HG03196 (cell line): ENCODE results near the gene ANKRD31.

ENCODE experiments used
- ATAC-seq: cut with Tn5 transposase; IDR thresholded peaks from one replicate; pipeline ENCODE4 v1.9.1; 2021; ENCODE audit not compliant: unreplicated experiment

Gene ANKRD31

DNA sequence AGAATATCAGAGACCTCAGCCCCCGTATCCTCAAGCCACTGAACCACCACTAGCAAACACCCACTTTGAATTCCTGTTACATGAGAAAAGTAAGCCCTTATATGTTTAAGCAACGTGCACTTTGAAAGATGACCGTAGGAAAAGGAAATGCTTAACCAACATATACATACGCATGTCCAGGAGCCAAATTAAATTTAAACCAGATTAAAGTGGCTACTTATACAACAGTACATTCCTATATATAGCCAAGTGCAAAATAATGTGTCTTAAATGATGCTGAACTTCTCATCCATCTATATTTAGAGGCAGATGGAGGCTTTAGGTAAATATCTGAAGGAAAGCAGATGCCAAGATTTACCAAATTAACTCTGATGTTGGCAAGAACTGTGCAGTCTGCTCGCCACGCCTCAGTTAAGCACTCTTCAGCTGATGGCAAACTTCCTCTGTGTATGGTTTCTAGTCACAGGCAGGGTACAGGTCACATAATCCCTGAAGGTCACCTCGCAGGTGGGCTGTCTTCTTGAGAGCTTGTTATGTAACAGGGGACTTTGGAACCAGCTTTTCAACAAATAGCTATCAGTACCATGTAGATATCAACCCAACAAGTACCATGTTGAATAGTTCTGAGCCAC lies 192.9 kb downstream of the ANKRD31 start:
- ATAC-seq = no peak

DNA sequence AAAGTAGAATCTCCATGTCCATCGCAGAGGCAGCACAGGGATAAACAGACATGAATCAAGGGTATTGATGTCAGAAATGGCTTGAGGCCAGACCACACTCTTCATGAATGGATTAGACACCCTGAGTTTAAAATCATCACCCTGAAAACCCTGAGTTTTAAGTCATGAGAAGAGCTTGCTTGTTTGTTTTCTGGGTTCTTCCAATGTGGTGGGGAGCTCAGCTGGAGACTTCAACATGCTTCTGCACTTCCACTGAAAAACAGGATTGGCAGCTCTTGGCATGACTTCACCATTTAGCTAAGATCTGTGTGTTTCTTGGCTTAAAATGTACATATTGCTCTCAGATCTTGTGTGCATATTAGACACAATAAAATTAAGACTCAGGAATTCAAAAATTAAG lies 194.2 kb downstream of the ANKRD31 start:
- no peak for ATAC-seq

DNA sequence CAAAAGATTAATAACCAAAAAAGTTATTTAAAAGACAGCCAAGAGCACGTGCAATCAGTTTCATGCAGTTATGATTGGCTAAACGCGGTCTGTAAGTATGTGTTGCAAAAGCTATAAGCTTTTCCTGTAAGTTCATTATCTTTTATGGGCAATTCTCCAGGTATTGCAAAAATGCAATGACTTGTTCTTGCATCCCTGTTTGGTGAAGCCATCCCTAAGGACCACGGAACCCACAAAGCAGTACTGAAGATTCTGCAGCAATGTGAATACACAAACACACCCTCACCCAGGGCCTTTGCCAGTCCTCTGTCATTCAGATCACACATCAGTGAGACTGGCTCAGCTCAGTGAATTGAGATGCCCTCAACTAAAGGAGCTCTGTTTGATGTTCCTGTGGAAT lies 195.7 kb downstream of the ANKRD31 start:
- ATAC-seq = no peak

DNA sequence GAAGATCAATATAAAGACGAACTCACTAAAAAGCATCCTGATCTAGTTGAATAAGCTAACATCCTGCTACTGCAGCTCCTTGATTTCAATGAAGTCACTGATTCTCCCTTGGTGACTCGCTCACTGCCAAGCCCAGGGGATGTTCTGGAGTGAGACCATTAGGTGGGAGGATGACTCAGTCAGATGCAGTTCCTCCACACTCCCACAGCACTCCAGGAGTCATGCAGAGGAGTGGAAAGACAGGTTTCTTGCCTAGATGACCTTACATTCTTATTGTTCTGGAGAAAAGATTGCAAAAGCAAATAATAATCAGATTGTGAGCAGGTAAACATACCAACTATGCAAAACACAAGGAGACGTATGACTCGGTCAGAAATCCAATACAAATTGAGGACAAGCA lies 199.6 kb downstream of the ANKRD31 start:
- no peak for ATAC-seq

DNA sequence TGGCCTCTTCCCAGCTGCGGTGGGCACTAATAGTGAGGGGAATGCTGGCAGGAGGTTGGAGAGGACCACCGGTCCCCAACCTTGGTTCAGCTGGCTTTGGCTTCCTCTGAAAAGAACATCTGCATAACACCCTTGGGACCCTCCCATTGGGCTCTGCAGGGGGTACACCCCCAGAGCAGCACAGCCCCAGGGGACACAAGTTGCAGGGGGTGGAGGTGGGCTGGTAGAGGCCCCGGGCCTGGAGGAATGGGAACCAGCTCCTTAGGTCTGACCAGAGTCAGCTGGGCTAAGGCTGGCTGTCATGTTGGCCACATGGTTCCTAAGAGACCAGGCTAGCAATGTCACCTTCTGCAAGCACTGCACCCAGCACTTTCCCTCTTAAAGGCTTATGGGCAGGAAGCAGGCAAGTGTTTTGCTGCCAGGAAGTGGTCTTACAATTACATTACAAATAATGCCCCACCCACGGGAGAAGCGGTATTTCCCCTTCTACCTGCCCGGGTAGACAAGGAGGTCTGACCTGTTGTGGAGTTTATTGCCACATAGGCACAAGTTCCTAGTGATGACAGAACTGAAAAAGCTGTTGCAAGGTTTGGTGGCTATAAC lies 202.4 kb downstream of the ANKRD31 start:
- ATAC-seq = no peak

DNA sequence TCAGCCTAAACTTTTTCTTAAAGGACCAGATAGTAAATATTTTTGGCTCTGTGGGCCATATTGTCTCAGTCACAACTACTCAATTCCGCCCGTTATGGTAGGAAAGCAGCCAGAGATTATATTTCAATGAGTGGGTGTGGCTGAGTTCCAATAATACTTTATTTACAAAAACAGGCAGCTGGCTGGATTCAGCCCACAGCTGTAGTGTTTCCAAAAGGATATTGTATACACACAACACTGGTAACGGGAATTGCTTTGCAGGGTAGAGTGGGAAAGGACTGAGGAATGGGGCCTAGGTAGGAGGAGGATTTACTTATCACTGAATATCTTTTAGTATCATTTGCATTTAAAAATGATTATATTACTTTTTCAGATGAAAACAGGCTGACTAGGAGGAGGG lies 205.3 kb downstream of the ANKRD31 start:
- ATAC-seq = no peak

DNA sequence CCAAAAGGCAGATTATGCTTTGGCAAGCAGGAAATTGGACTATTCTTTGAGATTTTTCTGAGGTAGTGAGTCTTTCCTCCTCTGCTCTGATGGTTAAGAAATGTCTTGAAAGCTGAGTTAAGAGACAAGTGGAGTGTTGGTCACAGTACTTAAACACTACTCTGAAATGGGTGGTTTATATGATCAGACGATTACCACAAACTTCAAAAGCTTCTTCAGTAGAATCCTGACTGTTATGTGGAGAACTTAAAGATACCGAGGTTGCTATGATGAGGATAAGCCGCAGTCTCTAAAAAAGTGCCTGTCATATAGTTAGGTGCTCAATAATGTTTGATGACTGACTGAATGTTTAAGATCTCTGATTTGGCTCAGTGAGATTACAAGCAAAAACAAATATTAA lies 208.6 kb downstream of the ANKRD31 start:
- no peak for ATAC-seq

DNA sequence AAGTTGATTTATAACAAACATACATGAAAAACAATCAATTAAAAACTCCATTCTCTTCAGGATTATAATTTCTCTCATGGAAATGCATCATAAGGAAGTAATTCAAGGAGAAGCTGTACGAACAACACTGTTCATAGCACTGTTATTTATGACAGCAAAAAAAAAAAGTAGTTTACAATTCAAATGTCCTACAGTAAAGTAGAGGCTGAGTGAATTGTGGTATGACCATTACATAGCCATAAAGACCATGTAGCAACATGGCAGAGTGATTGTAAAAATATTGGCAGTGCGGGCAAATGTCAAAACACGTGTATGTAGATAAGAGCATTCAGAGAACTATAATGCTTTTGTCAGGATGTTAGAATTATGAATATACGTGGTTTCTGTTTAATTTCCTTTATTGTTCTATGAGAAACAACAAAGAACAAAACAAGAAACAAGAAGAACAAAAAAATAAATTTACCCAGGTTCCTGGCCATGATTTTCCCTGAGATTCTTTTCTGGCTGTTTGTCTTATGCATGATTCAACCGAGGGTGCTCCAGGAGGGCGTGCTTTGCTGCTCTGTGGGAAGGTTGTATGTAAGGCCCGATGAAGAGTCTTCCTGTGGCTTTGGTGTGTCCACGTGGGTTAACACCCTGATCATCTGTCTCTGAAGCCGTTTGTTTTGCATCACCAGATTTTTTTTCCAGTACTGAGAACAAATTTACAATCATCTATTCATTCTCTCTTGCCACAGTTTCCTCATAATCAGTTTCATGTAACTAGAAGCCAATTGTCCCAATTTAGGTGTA lies 213.1 kb downstream of the ANKRD31 start:
- ATAC-seq = no peak

DNA sequence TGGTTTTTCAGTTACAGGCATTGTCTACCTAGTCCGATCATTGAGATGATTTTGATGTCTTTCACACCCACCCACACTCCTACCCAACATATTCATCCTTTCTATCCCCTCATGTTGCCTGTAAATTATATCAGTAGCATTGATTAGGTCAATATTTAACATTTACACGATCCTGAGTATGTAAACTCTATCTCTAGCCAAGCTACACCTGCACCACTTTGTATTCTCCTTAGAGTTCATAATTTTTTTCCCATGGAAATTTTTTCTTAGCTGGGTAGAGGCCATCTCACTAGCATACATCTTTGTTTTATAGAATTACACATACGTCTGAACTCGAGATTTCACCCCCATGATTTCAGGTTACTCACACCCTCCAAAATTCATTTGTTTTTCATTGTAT lies 214.9 kb downstream of the ANKRD31 start:
- no peak for ATAC-seq

DNA sequence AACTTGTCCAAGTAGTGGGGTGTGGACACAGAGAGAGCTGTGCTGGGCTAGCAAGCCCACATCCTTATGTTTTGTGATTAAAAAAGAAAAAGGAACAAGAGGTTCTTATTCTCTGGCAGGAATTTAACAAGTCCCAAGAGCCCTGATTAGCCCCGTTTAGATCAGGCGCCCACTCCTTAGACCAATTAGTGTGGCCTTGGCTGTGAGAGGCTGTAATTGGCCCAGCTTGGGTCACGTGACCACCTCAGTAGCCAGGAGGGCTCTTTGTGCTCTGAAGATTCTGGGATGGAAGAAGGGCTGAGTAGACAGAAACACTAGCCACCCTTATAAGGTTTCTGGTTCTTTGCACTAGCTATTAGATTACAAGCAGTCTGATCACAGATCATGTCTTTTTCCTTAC lies 215.5 kb downstream of the ANKRD31 start:
- ATAC-seq = no peak

DNA sequence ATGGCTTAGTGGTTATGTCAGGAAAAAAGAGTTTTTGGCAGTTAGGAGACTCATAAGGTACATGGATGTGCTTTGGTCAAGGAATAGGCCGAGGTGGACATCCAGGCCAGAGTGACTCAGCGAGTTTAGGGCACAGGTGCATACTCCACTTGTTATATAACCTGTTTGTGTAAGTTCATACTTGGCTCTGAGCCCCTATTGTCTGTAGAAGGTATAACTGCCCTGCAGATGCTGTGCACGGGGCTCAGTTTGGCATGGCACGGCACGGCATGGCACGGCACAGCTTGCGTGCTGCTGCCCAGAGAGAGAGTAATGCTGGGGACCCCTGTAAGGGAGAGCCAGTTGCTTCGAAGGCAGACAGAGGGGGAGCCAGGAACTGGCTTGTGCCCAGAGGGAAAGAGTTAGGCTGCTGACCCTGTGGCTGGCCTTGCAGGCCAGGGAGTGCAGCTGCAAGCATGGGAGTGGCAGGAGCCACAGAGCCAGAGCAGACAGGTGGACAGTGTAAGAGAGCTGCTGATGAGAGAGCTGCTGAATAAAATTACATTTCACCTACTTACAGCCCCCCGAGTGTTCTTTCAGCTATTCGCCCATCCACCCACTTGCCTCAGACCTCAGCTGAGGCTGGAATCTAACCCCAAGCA lies 216.5 kb downstream of the ANKRD31 start:
- ATAC-seq = no peak

DNA sequence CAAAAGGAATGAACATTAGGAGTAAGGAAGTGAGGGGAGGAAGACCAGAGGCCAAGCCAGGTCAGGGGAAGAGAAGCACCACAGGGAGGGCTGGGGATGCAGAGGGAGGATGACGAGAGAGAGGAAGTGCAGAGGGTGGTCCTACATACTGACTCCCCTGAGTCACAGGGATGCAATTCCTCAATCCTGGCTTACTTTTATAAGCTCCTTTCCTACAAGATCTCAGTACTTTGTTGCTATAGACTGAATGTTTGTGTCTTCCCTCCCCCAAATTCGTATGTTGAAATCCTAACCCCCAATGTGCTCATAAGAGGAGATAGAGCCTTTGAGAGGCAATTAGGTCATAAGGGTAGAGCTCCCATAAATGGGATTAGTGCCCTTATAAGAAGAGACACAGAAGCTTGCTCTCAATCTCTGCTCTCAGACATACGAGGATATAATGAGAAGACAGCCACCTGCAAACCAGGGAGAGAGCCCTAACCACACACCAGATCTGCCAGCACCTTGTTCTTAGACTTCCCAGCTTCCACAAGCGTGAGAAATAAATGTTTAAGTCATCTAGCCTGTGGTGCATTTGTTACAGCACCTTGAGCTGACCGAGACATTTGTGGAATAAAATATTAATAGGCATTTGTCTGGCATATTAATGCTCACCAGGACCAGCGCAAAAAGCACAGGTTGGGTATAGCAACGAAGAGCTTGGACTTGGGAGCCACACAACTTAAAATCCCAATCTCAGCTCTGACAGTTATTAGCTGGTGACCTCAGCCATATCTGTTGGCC lies 217.7 kb downstream of the ANKRD31 start:
- no peak for ATAC-seq
